PC-9 (cell line): ENCODE results near the gene LSR. TPM values are rescaled to one million over a fixed set of nuclear protein-coding genes. Genes with fewer than 3 reads are reported as not detected.

Source experiments
- BruUV-seq: library from RNA; stranded (reverse); fragments of 400-500 nt; replicated peaks from 2 replicates; lab custom pipeline; 2021; lab: Mats Ljungman, UMichigan
- CTCF ChIA-PET: fragments of 300-600 bp; sonication (Branson Sonifier 250); formaldehyde crosslinking; loops from one replicate; lab custom pipeline; 2022; ENCODE audit warnings: antibody characterized with exemption; lab: Charles Lee
- POLR2A ChIA-PET: fragments of 300-600 bp; sonication (Branson Sonifier 250); formaldehyde crosslinking; loops from one replicate; lab custom pipeline; 2022; ENCODE audit warnings: antibody characterized with exemption; ENCODE audit not compliant: unreplicated experiment; lab: Charles Lee
- DNase-seq, 2 experiments: peaks; one replicate each; pipeline versions ENCODE4 v3.0.0 to v3.0.0-alpha.2; 2015 to 2022; ENCODE audit warnings: mixed read lengths in 1 of 2
- H2AFZ ChIP-seq: fragments of 200-600 bp; sonication (generic); 2 replicates; pipeline ENCODE4 v1.8.1; 2017; ENCODE audit warnings: antibody characterized with exemption
- H3F3A ChIP-seq: fragments of 200-600 bp; sonication (generic); 2 replicates; pipeline ENCODE4 v1.8.1; 2017; ENCODE audit warnings: antibody characterized with exemption, mild to moderate bottlenecking, low read depth; ENCODE audit not compliant: insufficient read depth
- H3K27ac ChIP-seq: fragments of 200-600 bp; sonication (generic); 2 replicates; pipeline ENCODE4 v1.6.1; 2016; ENCODE audit warnings: mixed run types
- H3K27me3 ChIP-seq: fragments of 200-600 bp; sonication (generic); 2 replicates; pipeline ENCODE4 v1.6.1; 2016; ENCODE audit warnings: low read depth, mixed run types; ENCODE audit not compliant: insufficient read depth
- H3K36me3 ChIP-seq: fragments of 200-600 bp; sonication (generic); 2 replicates; pipeline ENCODE4 v1.6.1; 2016; ENCODE audit warnings: low read depth, mixed run types
- H3K4me1 ChIP-seq: fragments of 200-600 bp; sonication (generic); replicated peaks from 2 replicates; pipeline ENCODE4 v1.6.1; 2016; ENCODE audit warnings: mixed run types; ENCODE audit not compliant: insufficient read depth
- H3K4me2 ChIP-seq: fragments of 200-600 bp; sonication (generic); 2 replicates; pipeline ENCODE4 v1.6.1; 2017; ENCODE audit warnings: mixed run types
- H3K4me3 ChIP-seq: fragments of 200-600 bp; sonication (generic); 2 replicates; pipeline ENCODE4 v1.6.1; 2016; ENCODE audit warnings: mixed run types
- H3K79me2 ChIP-seq: fragments of 200-600 bp; sonication (generic); 2 replicates; pipeline ENCODE4 v1.6.1; 2017; ENCODE audit warnings: low read depth, mixed run types
- H3K9me2 ChIP-seq: fragments of 200-600 bp; sonication (generic); 2 replicates; pipeline ENCODE4 v1.8.1; 2017; ENCODE audit warnings: mild to moderate bottlenecking; ENCODE audit not compliant: insufficient read depth
- H3K9me3 ChIP-seq: fragments of 200-600 bp; sonication (generic); 2 replicates; pipeline ENCODE4 v1.8.1; 2016; ENCODE audit warnings: low read depth; ENCODE audit not compliant: insufficient read depth
- H4K20me1 ChIP-seq: fragments of 200-600 bp; sonication (generic); 2 replicates; pipeline ENCODE4 v1.8.1; 2017; ENCODE audit not compliant: insufficient read depth
- EZH2 ChIP-seq: fragments of 200-600 bp; sonication (generic); IDR thresholded peaks from 2 replicates; pipeline ENCODE4 v1.8.0; 2017; ENCODE audit warnings: antibody characterized with exemption, low read depth
- intact Hi-C: fragments of 100-400 bp; cut with micrococcal nuclease; formaldehyde crosslinking; loops from one replicate; pipeline ENCODE4 v1.10.0; 2022; ENCODE audit not compliant: unreplicated experiment
- total RNA-seq: library from RNA; stranded (reverse); gene quantifications from 2 replicates; pipeline ENCODE4 v1.2.3, GENCODE V29; 2021
- TF ChIP-seq, protein P1 (sequence below): fragments of 200-600 bp; sonication (generic); conservative IDR thresholded peaks from 2 replicates; pipeline ENCODE4 v1.6.1; 2017; ENCODE audit warnings: mixed run types, antibody characterized with exemption, mild to moderate bottlenecking, moderate library complexity

Gene LSR
- total RNA-seq, 1 experiment from 2014 or later, result 145 TPM

GRCh38 chr19:35274323-35274722, 25.5 kb downstream of the LSR start:
- no peak for DNase-seq
- TF ChIP-seq, protein P1, sequence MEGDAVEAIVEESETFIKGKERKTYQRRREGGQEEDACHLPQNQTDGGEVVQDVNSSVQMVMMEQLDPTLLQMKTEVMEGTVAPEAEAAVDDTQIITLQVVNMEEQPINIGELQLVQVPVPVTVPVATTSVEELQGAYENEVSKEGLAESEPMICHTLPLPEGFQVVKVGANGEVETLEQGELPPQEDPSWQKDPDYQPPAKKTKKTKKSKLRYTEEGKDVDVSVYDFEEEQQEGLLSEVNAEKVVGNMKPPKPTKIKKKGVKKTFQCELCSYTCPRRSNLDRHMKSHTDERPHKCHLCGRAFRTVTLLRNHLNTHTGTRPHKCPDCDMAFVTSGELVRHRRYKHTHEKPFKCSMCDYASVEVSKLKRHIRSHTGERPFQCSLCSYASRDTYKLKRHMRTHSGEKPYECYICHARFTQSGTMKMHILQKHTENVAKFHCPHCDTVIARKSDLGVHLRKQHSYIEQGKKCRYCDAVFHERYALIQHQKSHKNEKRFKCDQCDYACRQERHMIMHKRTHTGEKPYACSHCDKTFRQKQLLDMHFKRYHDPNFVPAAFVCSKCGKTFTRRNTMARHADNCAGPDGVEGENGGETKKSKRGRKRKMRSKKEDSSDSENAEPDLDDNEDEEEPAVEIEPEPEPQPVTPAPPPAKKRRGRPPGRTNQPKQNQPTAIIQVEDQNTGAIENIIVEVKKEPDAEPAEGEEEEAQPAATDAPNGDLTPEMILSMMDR, result no peak
- intact Hi-C loops, result no loop called here
- H3K36me3 ChIP-seq, result peaks cover 17% of the 10 kb centered on the region
- no TSS peak for BruUV-seq
- no peaks in the 10 kb centered on the region; the same call in 1 of the 2 replicates for H4K20me1 ChIP-seq
- CTCF ChIA-PET, result no interaction called here
- peaks cover 7% of the 10 kb centered on the region; the same call in 1 of the 2 replicates for H3K4me1 ChIP-seq
- H3K9me3 ChIP-seq, result no peaks in the 10 kb centered on the region
- POLR2A ChIA-PET, result interaction anchor here (0.6 kb wide), 1 partner anchor 218 kb away, joined by 4 read pairs; no protein-coding TSS in a partner anchor
- no peak overlapping the region for H3K4me2 ChIP-seq
- H3K4me3 ChIP-seq, result no peak overlapping the region
- no peaks in the 10 kb centered on the region for H3K9me2 ChIP-seq
- peaks cover 15% of the 10 kb centered on the region for H3K79me2 ChIP-seq
- no peaks in the 10 kb centered on the region for H3K27me3 ChIP-seq
- H2AFZ ChIP-seq, result no peak overlapping the region
- no peak overlapping the region for H3K27ac ChIP-seq
- H3F3A ChIP-seq, result no peaks in the 10 kb centered on the region; the same call in 1 of the 2 replicates

DNA sequence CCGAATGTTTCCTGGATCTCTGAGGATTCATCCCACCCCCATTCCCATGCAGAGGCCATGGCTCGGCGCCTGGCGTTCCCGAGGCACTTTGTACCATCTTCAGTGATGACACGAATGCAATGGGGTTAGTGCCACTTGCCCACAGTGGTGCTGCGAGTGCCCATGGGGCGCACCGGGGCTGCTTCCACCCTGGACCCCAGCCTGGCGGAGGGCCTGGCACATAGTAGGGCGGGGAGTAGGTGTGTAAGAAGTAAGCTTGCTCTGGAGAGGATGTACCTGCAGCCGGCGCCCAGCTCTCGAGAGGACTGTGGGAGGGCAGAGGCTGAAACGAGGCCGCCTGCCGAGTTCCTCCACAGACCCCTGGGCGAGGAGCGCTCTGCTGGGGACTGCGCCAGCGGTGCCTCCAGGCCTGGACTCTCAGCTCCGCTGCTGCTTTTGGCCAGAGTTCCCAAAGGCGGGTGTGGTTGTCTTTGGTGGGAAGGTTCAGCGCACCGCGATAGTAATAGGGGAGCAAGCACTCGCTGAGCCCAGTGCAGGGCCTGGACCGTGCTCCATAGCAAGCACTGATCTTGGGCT, 28.0 kb downstream of the LSR start:
- no TSS peak for BruUV-seq
- Histone ChIP-seq H3K79me2 (no peaks in the 10 kb centered on the region), H3K27ac (no peak overlapping the region), H3K27me3 (no peaks in the 10 kb centered on the region), H3K4me2 (no peak overlapping the region), H3K4me1 (no peaks in the 10 kb centered on the region), H4K20me1 (no peaks in the 10 kb centered on the region; the same call in 1 of the 2 replicates), H3K9me3 (no peaks in the 10 kb centered on the region), H3F3A (peaks cover 7% of the 10 kb centered on the region; the same call in 1 of the 2 replicates), H3K9me2 (no peaks in the 10 kb centered on the region), H3K36me3 (peaks cover 5% of the 10 kb centered on the region; the same call in 1 of the 2 replicates), H3K4me3 (no peak overlapping the region), H2AFZ (no peak overlapping the region)
- no peak for DNase-seq
- TF ChIP-seq, protein P1, result no peak
- no peak for TF ChIP-seq EZH2
- CTCF ChIA-PET, result interaction anchor here (0.6 kb wide), 1 partner anchor 15 kb away, joined by 3 read pairs; the partner anchor contains the start of gene MAG
- POLR2A ChIA-PET, result no interaction called here
- intact Hi-C loops, result no loop called here

DNA sequence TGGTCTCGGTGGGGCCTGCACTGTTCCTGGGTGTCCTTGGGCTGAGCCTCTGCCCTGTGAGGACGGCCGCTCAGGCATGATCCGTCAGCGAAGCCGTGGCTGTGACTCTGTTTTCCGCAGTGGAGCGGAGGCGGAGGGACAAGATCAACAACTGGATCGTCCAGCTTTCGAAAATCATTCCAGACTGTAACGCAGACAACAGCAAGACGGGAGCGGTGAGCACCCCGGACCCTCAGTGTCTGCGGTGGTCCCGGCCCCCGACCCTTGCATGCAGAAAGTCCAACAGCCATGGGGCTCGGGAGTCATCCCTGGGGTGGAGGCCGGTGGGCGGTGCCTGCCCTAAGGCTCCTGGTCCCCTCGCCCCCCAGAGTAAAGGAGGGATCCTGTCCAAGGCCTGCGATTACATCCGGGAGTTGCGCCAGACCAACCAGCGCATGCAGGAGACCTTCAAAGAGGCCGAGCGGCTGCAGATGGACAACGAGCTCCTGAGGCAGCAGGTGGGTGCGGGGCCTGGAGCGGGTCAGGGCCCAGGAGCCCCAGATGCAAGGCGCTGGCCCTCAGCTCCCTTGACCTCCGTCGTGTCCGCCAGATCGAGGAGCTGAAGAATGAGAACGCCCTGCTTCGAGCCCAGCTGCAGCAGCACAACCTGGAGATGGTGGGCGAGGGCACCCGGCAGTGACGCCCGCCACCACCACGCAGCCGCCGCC, 29.9 kb downstream of the LSR start:
- H3K27me3 ChIP-seq, result no peaks in the 10 kb centered on the region
- H3K27ac ChIP-seq, result no peak overlapping the region
- no peaks in the 10 kb centered on the region for H3K4me1 ChIP-seq
- H3K4me3 ChIP-seq, result no peak overlapping the region
- H3K79me2 ChIP-seq, result no peaks in the 10 kb centered on the region
- H2AFZ ChIP-seq, result no peak overlapping the region
- H3K4me2 ChIP-seq, result no peak overlapping the region
- H3K9me2 ChIP-seq, result no peaks in the 10 kb centered on the region
- BruUV-seq, result TSS peak; percentile 18
- intact Hi-C loops, result no loop called here
- H3K36me3 ChIP-seq, result peaks cover 4% of the 10 kb centered on the region; the same call in 1 of the 2 replicates
- H4K20me1 ChIP-seq, result no peaks in the 10 kb centered on the region; the same call in 1 of the 2 replicates
- H3K9me3 ChIP-seq, result no peaks in the 10 kb centered on the region
- no peak for DNase-seq
- no peak for TF ChIP-seq EZH2
- TF ChIP-seq, protein P1, result no peak
- peaks cover 7% of the 10 kb centered on the region; the same call in 1 of the 2 replicates for H3F3A ChIP-seq
- ChIA-PET CTCF (no interaction called here), POLR2A (no interaction called here)
